Measurements from ENCODE around the gene PKD1L1. TPM values are rescaled to one million over a fixed set of nuclear protein-coding genes. Genes with fewer than 3 reads are reported as not detected.

PKD1L1 gene
- total RNA-seq, 1 experiment from 2014 or later: 0.07 TPM

- TF ChIP-seq ZSCAN18 (CRISPR knock-in tag; IDR thresholded peaks at IDR 0.05) (no peak), EMX1 (CRISPR knock-in tag; IDR thresholded peaks at IDR 0.05) (no peak), IRF2 (CRISPR knock-in tag; IDR thresholded peaks at IDR 0.05; ENCODE audit: borderline replicate concordance, low read depth) (no peak), NR1H2 (CRISPR knock-in tag; IDR thresholded peaks at IDR 0.05) (no peak), PREB (CRISPR knock-in tag; IDR thresholded peaks at IDR 0.05; ENCODE audit: borderline replicate concordance) (no peak), E2F1 (CRISPR knock-in tag; IDR thresholded peaks at IDR 0.05) (no peak), TCF7 (CRISPR knock-in tag; IDR thresholded peaks at IDR 0.05; ENCODE audit: low read depth) (no peak), RELA (CRISPR knock-in tag; IDR thresholded peaks at IDR 0.05; ENCODE audit: borderline replicate concordance) (no peak), NFYB (CRISPR knock-in tag; conservative IDR thresholded peaks at IDR 0.05; ENCODE audit: low read depth) (no peak), CBFB (CRISPR knock-in tag; IDR thresholded peaks at IDR 0.05; ENCODE audit: low read depth) (no peak)
Measured at GRCh38 chr7:47938574-47939165, 9.6 kb downstream of the PKD1L1 start (continued).

- ATAC-seq (peak; percentile 7; the same call in 1 of the 2 replicates), DNase-seq (ENCODE audit: low spot score) (no peak)
- no peaks in the 10 kb centered on the region for H3K36me3 Mint-ChIP-seq
- peaks cover 46% of the 10 kb centered on the region for H3K4me1 Mint-ChIP-seq
- H3K4me3 Mint-ChIP-seq: no peak overlapping the region
- POLR2A ChIA-PET: no interaction called here
- no peaks in the 10 kb centered on the region for H3K9me3 Mint-ChIP-seq
- CTCF ChIA-PET: interaction anchor here (0.6 to 3.0 kb wide), 12 partner anchors 10 to 1960 kb away, joined by 3 to 20 read pairs (median 5); partner anchors contain the start of gene PKD1L1
- TF ChIP-seq OVOL2 (CRISPR knock-in tag; IDR thresholded peaks at IDR 0.05; ENCODE audit: borderline replicate concordance) (no peak), CDX4 (CRISPR knock-in tag; IDR thresholded peaks at IDR 0.05; ENCODE audit: borderline replicate concordance) (no peak), TEAD4 (CRISPR knock-in tag; IDR thresholded peaks at IDR 0.05) (no peak), ZNF532 (CRISPR knock-in tag; IDR thresholded peaks at IDR 0.05; ENCODE audit: borderline replicate concordance) (no peak), ZNF396 (CRISPR knock-in tag; IDR thresholded peaks at IDR 0.05; ENCODE audit: borderline replicate concordance) (no peak), CREM (CRISPR knock-in tag; IDR thresholded peaks at IDR 0.05) (no peak), ZNF671 (CRISPR knock-in tag; IDR thresholded peaks at IDR 0.05) (no peak), IRF2 (CRISPR knock-in tag; IDR thresholded peaks at IDR 0.05; ENCODE audit: borderline replicate concordance, low read depth) (no peak), GTF2I (CRISPR knock-in tag; conservative IDR thresholded peaks at IDR 0.05) (no peak), ZBTB43 (CRISPR knock-in tag; IDR thresholded peaks at IDR 0.05) (no peak), MXD4 (CRISPR knock-in tag; IDR thresholded peaks at IDR 0.05; ENCODE audit: borderline replicate concordance) (no peak), JUN (CRISPR knock-in tag; IDR thresholded peaks at IDR 0.05) (no peak)
- H3K27me3 Mint-ChIP-seq (ENCODE audit: low read depth): no peaks in the 10 kb centered on the region
- H3K27ac Mint-ChIP-seq: no peak overlapping the region
Measured at GRCh38 chr7:47937711-47938573, 10.3 kb downstream of the PKD1L1 start.
